ENCODE measurements around the gene ZNF423.
"Not testable (repeated sequence)": the region's sequence is repeated elsewhere in the genome, so short reads cannot be mapped to it uniquely, and the experiment has no call there.

The ZNF423 gene

DNA sequence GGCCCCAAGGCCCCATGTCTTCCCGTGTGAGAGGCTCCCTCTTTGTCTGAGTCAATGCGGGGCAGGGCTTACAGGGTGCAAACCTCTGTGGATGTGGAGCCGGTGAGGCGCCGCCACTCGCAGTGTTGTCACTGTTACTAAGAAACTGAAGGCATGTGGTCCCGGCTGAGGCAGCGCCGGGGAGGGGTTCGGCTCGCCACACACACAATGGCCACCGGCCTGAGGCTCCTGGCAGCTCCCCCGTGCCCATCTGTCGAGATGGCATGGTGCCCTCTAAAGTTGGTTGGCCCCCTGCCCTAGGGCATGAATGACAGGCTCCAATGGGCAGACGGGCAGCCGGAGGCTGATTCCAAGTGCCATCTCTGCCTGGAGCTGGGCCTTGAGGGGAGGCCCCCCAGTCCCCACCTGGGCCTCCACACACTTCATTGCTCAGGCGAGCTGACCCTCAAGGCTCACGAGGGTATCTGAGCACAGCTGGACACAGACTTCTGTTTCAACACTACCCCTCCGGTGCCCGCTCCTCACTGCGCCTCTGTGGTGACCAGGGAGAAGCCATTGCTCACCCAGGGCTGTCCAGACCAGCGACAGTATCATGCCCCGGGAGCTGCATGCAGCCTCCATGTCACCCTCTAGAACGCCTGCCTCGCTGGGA is 345.1 kb downstream of the ZNF423 start:
- DNase-seq (ENCODE audit: low read depth in 2 of 2) = no peak

DNA sequence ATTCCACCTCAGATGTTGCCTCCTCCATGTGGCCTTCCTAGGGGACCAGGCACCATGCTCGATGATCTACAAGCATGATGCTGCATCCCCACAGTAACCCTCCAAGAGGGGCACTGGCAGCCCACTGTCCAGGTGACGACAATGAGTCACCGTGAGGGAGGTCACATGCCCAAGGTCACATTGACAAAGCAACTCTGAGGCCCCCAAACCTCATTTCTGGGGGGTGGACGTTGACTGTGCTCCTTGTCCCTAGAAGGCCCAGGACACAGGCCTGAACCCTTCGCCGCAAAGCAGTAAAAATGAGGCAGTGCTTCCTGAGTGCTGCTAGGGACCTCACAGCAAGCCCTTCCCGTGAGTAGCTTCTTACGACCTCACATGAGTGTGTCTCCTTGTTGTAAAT is 345.8 kb downstream of the ZNF423 start:
- no peak for DNase-seq (ENCODE audit: low read depth in 2 of 2)

- DNase-seq (ENCODE audit: low read depth in 2 of 2) = not testable (repeated sequence)
Measured at GRCh38 chr16:49506058-49507013, 349.6 kb downstream of the ZNF423 start.

DNA sequence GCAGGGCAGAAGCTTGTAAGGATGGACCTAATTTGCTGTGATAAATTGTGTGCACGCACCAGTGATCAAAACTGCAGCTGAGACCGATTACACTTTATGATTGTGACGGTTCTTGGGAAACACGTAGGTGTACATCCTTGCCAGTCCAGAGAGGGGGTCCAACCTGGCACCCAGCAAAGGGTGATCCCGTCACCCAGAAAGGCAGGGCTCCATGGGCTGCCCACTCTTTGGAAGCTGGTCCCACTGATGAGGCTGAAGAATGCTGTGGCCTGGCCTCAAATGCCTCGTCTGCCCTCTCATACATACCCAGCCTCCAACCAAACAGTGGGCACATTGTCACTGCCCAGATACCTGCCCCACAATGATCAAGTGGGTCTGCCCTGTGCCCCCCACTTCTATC is 350.4 kb downstream of the ZNF423 start:
- no peak for DNase-seq (ENCODE audit: low read depth in 2 of 2)

DNA sequence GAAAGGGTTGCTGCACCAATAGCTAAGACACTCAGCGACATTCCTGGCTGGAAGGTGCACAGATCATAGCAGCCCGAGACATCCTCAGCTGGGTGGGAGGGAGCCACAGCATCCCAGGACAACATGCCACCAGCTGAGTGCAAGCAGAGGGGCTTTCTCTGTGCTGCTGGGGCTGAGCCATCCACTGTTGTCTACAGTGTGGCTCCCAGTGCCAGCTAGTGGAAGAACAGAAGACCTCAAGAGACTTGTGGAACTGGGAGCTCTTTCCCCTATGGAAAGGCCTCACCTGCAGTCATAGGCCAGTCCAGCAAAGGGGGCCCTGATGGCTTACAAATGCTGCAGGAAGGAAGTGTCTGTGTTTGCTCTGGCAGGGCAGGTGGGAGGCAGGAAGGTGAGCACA is 351.3 kb downstream of the ZNF423 start:
- DNase-seq (ENCODE audit: low read depth in 2 of 2) = no peak

GRCh38 chr16:49504023-49504364 is 351.9 kb downstream of the ZNF423 start:
- no peak for DNase-seq (ENCODE audit: low read depth in 2 of 2)

- no peak for DNase-seq (ENCODE audit: low read depth in 2 of 2)
Measured at GRCh38 chr16:49503256-49504022, 352.5 kb downstream of the ZNF423 start.

DNA sequence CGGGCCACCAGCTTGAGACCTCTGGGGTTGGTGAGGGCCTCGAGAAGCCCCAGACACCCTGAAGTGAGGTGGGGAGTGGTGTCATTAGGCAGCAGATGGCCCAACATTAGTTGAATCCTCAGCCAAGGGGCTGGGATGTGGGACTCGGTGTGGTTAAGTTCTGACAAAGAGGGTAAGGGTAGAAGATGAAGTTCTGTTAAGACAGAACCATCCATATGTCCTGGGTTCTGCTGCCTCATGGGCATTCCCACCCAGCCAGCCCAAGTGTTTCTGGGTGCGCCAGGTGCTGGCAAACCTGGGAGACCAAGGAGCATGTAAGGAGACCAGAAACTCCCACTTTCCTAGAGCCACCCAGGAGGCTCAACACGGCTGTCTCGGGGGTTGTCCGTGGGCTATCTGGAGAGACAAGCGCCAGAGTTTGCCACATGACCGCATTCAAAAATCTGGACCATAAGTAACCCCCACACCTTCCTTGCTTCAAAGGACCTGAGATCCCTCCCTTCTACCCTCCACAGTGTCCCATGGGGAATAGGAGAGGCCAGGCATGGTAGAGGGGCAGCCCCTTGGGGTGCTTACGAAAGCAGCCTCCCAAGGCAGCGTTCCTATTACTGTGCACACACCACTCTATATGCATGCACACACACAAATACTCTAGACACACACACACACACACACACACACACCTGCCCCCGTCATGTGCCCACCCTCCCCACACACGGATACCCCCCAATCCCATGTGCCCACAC is 353.6 kb downstream of the ZNF423 start:
- DNase-seq (ENCODE audit: low read depth in 2 of 2) = no peak

GRCh38 chr16:49499869-49500610 is 355.9 kb downstream of the ZNF423 start:
- DNase-seq (ENCODE audit: low read depth in 2 of 2) = no peak

DNA sequence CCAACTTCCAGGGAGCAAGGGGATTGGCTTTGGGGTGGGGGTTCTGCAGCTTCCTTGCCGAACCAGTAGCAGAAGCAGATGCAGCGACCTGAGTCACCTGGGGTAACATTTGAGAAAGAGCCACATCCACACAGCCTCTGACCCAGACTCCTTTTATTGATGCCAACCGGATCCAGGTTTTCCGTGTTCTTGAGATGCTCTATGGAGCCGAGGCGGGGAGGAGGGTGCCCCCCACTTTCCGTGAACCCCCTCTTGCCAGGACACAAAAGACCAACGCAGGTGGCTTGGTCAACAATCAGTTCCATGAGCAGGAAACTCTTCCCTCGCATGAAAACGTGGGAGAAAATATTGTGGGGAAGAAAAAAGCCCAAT is 356.5 kb downstream of the ZNF423 start:
- DNase-seq (ENCODE audit: low read depth in 2 of 2) = no peak

- no peak for DNase-seq (ENCODE audit: low read depth in 2 of 2)
Measured at GRCh38 chr16:49498666-49499413, 357.1 kb downstream of the ZNF423 start.

GRCh38 chr16:49498264-49498663 is 357.6 kb downstream of the ZNF423 start:
- no peak for DNase-seq (ENCODE audit: low read depth in 2 of 2)

DNA sequence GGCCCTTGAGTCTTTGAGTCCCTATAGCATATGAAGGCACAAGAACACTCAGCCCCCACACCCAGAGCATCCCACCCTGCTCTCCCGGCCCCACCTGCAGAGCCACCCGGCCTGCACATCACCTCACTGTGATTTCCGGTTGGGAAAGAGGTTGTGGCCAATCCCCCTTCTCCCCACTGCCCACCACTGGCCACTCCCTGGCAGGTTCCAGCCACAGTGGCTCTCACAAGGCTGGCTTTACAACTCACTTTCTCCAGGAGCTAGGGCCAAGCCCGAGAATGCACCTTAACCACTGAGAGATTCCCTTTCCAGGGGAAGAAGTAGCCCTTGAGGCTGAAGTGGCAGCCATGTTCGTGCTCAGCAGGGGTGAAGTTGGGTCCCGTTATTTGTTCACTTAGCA is 358.4 kb downstream of the ZNF423 start:
- no peak for DNase-seq (ENCODE audit: low read depth in 2 of 2)

GRCh38 chr16:49496656-49497055 is 359.3 kb downstream of the ZNF423 start:
- no peak for DNase-seq (ENCODE audit: low read depth in 2 of 2)

GRCh38 chr16:49495596-49496355 is 360.1 kb downstream of the ZNF423 start:
- DNase-seq (ENCODE audit: low read depth in 2 of 2) = no peak

- no peak for DNase-seq (ENCODE audit: low read depth in 2 of 2)
Measured at GRCh38 chr16:49494891-49495566, 360.9 kb downstream of the ZNF423 start.

DNA sequence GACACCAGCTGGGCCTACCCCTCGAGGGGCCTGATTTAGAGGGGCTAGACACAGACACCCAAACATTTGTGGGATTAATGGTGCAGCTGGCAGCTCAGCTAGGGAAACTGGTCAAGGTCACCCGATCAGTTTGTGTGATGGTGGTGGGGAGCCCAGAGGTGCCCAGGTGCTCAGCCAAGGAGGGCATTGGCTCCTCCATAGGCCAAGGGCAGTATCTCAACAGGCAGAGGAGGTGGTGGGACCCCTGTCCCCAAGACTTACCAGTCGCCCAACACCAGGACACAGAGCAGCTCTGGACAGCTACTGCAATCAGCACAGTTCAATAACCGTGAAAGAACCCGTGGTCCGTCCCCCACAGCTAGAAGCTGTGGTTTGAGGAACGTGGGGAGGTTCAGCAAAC is 361.4 kb downstream of the ZNF423 start:
- no peak for DNase-seq (ENCODE audit: low read depth in 2 of 2)

DNA sequence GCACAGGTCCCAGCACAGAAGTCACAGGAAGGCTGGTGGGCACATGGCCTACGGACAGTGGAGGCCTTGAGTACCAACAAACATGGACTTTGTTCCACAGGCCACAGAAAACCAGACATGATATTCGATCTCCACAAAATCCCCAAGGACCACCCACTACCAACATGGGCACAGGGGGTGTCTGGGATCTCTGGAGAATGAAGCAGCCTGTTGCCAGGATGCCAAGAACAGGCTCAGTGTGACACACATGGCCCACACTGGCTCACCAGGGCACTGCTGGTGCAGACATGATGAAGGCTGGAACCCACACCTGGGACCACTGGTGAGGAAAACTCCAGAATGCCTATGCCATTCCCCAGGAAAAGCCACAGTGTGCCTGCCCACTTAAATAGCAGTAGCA is 362.1 kb downstream of the ZNF423 start:
- no peak for DNase-seq (ENCODE audit: low read depth in 2 of 2)
